Hepatocyte (in vitro differentiated cells): ENCODE data around the gene PRMT7.

Experiments used
- EZH2 ChIP-seq: fragments of 200-600 bp; sonication (generic); IDR thresholded peaks from 2 replicates; pipeline ENCODE4 v1.6.1; 2016; ENCODE audit warnings: antibody characterized with exemption, mild to moderate bottlenecking, borderline replicate concordance
- TF ChIP-seq, protein P1 (sequence below): fragments of 200-600 bp; sonication (generic); IDR thresholded peaks from 2 replicates; pipeline ENCODE4 v1.5.1; 2016; ENCODE audit warnings: antibody characterized with exemption, mild to moderate bottlenecking; ENCODE audit not compliant: poor library complexity

DNA sequence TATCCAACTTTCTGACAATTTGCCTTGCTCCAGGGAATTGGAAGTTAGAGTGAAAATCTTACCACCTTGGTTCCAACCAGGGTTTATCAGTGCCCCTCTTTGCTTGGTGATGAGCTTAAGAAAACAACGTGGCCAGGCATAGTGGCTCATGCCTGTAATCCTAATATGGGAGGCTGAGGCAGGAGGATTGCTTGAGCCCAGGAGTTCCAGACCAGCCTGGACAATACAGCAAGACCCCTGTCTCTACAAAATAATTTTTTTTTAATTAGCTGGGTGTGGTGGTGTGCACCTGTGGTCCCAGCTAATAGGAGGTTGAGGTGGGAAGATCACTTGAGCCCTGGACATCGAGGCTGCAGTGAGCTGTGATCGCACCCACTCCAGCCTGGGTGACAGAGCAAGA, 25.1 kb upstream of the PRMT7 start:
- TF ChIP-seq, protein P1, sequence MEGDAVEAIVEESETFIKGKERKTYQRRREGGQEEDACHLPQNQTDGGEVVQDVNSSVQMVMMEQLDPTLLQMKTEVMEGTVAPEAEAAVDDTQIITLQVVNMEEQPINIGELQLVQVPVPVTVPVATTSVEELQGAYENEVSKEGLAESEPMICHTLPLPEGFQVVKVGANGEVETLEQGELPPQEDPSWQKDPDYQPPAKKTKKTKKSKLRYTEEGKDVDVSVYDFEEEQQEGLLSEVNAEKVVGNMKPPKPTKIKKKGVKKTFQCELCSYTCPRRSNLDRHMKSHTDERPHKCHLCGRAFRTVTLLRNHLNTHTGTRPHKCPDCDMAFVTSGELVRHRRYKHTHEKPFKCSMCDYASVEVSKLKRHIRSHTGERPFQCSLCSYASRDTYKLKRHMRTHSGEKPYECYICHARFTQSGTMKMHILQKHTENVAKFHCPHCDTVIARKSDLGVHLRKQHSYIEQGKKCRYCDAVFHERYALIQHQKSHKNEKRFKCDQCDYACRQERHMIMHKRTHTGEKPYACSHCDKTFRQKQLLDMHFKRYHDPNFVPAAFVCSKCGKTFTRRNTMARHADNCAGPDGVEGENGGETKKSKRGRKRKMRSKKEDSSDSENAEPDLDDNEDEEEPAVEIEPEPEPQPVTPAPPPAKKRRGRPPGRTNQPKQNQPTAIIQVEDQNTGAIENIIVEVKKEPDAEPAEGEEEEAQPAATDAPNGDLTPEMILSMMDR, result no peak
- TF ChIP-seq EZH2, result no peak
